Heart left ventricle (tissue), 13 donors: Measurements from ENCODE around the gene ERP27.

Experiments
- POLR2A ChIP-seq, 2 donors: fragments of 450-650 bp; IDR thresholded peaks; one replicate each; pipeline ENCODE4 v1.6.1; 2017; ENCODE audit warnings: antibody characterized with exemption in 2 of 2, mild to moderate bottlenecking in 2 of 2, moderate library complexity in 2 of 2
- TF ChIP-seq, protein P1 (sequence below), 12 donors: fragments of 200-600 bp; sonication (generic) in 4 of 12; IDR thresholded peaks; one replicate each; pipeline versions ENCODE4 v1.5.0 to v1.8.0; 2018 to 2022; ENCODE audit warnings: antibody characterized with exemption in 12 of 12, mild to moderate bottlenecking in 5 of 12
- donor health status: ischemic (EF 13 %, LVEDD 7.1; RV severe dilation, severe dysfunction).
- donor health status: DM: no; HTN: yes; CAD: no.
- donor health status: DM: no; HTN: no; CAD: no.
- donor health status: ischemic (EF 25% LVEDD 6.9; RV normal size, moderate dysfunction).
- donor health status: ischemic (EF 25% LVEDD 5.7; RV mildly dilated, moderate dysfunction).
- donor health status: ischemic (EF 35%, LVEDD 5.7; RV mildly dilated, moderate dysfunction).
- donor health status: nonischemic (EF 11% LVEDD 7.7; RV severe dilation, severe dysfunction).
- donor health status: DM: yes; HTN: yes; CAD: no.
- donor health status: PGD.
- donor health status: ischemic (EF 29% LVEDD 5.4; RV normal size, mild dysfunction).
- donor health status: nonischemic (EF 23%, LVEDD 6.1; RV moderate dilation, normal function).

DNA sequence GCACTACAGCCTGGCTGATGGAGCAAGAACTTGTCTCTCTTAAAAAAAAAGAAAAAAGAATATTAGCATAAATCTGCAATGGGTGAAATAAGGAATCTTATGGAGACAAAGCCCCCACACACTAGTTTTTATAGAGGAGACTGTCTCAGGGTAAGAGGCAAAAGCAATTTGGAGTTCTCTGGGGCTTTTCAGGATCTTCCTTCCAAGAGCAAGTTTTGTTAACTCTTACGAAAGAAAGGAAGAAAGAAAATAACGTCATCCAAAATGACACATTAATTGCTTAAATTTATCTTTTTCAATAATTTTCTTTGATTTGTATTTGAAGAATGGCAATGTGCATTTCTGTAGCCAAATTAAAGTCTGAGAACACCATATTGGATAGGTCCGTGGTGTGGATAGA is 38.3 kb upstream of the ERP27 start:
- TF ChIP-seq, protein P1, sequence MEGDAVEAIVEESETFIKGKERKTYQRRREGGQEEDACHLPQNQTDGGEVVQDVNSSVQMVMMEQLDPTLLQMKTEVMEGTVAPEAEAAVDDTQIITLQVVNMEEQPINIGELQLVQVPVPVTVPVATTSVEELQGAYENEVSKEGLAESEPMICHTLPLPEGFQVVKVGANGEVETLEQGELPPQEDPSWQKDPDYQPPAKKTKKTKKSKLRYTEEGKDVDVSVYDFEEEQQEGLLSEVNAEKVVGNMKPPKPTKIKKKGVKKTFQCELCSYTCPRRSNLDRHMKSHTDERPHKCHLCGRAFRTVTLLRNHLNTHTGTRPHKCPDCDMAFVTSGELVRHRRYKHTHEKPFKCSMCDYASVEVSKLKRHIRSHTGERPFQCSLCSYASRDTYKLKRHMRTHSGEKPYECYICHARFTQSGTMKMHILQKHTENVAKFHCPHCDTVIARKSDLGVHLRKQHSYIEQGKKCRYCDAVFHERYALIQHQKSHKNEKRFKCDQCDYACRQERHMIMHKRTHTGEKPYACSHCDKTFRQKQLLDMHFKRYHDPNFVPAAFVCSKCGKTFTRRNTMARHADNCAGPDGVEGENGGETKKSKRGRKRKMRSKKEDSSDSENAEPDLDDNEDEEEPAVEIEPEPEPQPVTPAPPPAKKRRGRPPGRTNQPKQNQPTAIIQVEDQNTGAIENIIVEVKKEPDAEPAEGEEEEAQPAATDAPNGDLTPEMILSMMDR (IDR thresholded peaks at IDR 0.05), result no peak
- no peak for TF ChIP-seq POLR2A (IDR thresholded peaks at IDR 0.05)
